K562 (cell line): ENCODE data around the gene PLEKHG1. TPM values are rescaled to one million over a fixed set of nuclear protein-coding genes. Genes with fewer than 3 reads are reported as not detected.

Experiments used
- ATAC-seq: fragments of 200-7000 bp; cut with Tn5 transposase; 3 replicates; pipeline ENCODE4 v1.9.1; 2020; ENCODE audit warnings: moderate library complexity
- BruUV-seq: library from RNA; stranded (reverse); fragments of 400-500 nt; replicated peaks from 2 replicates; lab custom pipeline; 2021; lab: Mats Ljungman, UMichigan
- CTCF ChIA-PET: fragments of 300-600 bp; formaldehyde crosslinking; extraction: SDS; loops from one replicate; lab custom pipeline; 2021; ENCODE audit warnings: low intra/inter-chr PET ratio; lab: Yijun Ruan, JAX
- POLR2A ChIA-PET: fragments of 300-600, 350-650 bp; sonication (Branson Sonifier 250); formaldehyde crosslinking; extraction: SDS; loops from one replicate; lab custom pipeline; 2021; ENCODE audit warnings: antibody characterized with exemption, inconsistent platforms; lab: Yijun Ruan, JAX
- DNase-seq, 4 experiments: peaks; one replicate each; pipeline versions ENCODE4 v3.0.0 to v3.0.0-alpha.2; 2011 to 2018; ENCODE audit warnings: low spot score in 3 of 4, mixed read lengths in 3 of 4; ENCODE audit errors: extremely low read depth in 1 of 4
- FAIRE-seq: peaks from 2 replicates; lab custom pipeline; 2011; peaks lifted over from hg19 to GRCh38; lab: Jason Lieb, UNC
- H2AFZ ChIP-seq: 2 replicates; pipeline ENCODE4 v1.6.0; 2011; ENCODE audit warnings: low read depth, low read length, control low read depth, inconsistent platforms
- H3K27ac ChIP-seq: fragments of 200-600 bp; 3 replicates; pipeline ENCODE4 v1.8.0; 2011; ENCODE audit warnings: low read depth, mild to moderate bottlenecking, control low read depth, inconsistent platforms, low read length, moderate library complexity, mixed read lengths; ENCODE audit errors: extremely low read depth
- H3K27me3 ChIP-seq, 2 experiments: fragments of 300-600 bp in 1 of 2; 2 replicates in 1 of 2; 3 replicates in 1 of 2; pipeline versions ENCODE4 v1.6.0 to v1.8.0; 2011; ENCODE audit warnings: inconsistent platforms in 2 of 2, low read length in 2 of 2, mild to moderate bottlenecking in 1 of 2, mixed read lengths in 1 of 2, moderate library complexity in 1 of 2; ENCODE audit not compliant: control insufficient read depth in 2 of 2, insufficient read depth in 2 of 2
- H3K36me3 ChIP-seq: fragments of 300-600 bp; 3 replicates; pipeline ENCODE4 v1.8.0; 2011; ENCODE audit warnings: mild to moderate bottlenecking, low read length, inconsistent platforms; ENCODE audit not compliant: control insufficient read depth, insufficient read depth
- H3K4me1 ChIP-seq, 2 experiments: fragments of 200-600 bp in 1 of 2; replicated peaks in 1 of 2; 2 replicates in 1 of 2; 3 replicates in 1 of 2; pipeline versions ENCODE4 v1.5.1 to v1.8.0; 2011; ENCODE audit warnings: inconsistent platforms in 2 of 2, low read length in 2 of 2, mild to moderate bottlenecking in 1 of 2, mixed read lengths in 1 of 2, moderate library complexity in 1 of 2; ENCODE audit not compliant: control insufficient read depth in 2 of 2, insufficient read depth in 2 of 2
- H3K4me2 ChIP-seq: 2 replicates; pipeline ENCODE4 v1.6.1; 2011; ENCODE audit warnings: low read length, control low read depth, inconsistent platforms, mixed read lengths; ENCODE audit not compliant: insufficient read depth
- H3K4me3 ChIP-seq: fragments of 200-600 bp; sonication (generic), shearing (Covaris generic); 2 replicates; pipeline ENCODE4 v1.5.1; 2016; ENCODE audit warnings: control low read depth, inconsistent platforms
- H3K79me2 ChIP-seq: fragments of 200-600 bp; 3 replicates; pipeline ENCODE4 v1.8.0; 2011; ENCODE audit warnings: low read length, inconsistent platforms; ENCODE audit not compliant: control insufficient read depth, insufficient read depth
- H3K9ac ChIP-seq, 2 experiments: 2 replicates each; pipeline versions ENCODE4 v1.6.0 to v1.6.1; 2011; ENCODE audit warnings: low read depth in 2 of 2, low read length in 2 of 2, control low read depth in 1 of 2, inconsistent platforms in 1 of 2, mild to moderate bottlenecking in 1 of 2, mixed read lengths in 1 of 2; ENCODE audit not compliant: insufficient read depth in 1 of 2
- H3K9me1 ChIP-seq: one replicate; pipeline ENCODE4 v1.6.0; 2011; ENCODE audit warnings: inconsistent platforms, mild to moderate bottlenecking, low read length, moderate library complexity; ENCODE audit not compliant: control insufficient read depth, insufficient read depth
- H3K9me3 ChIP-seq: replicated peaks from 2 replicates; pipeline ENCODE4 v1.5.1; 2011; ENCODE audit warnings: low read depth, low read length, inconsistent platforms; ENCODE audit not compliant: control insufficient read depth, insufficient read depth
- H4K20me1 ChIP-seq: replicated peaks from 2 replicates; pipeline ENCODE4 v1.6.1; 2011; ENCODE audit warnings: low read length, inconsistent platforms, mixed read lengths; ENCODE audit not compliant: control insufficient read depth, insufficient read depth
- AFF1 ChIP-seq, 2 experiments: fragments of 450-650 bp; IDR thresholded peaks; 2 replicates each; pipeline ENCODE4 v1.6.1; 2018; ENCODE audit warnings: mild to moderate bottlenecking in 2 of 2, low read depth in 1 of 2; ENCODE audit not compliant: partially characterized antibody in 2 of 2
- ARID1B ChIP-seq: fragments of 450-650 bp; IDR thresholded peaks from 2 replicates; pipeline ENCODE4 v1.6.1; 2016; ENCODE audit warnings: antibody characterized with exemption, mild to moderate bottlenecking, inconsistent platforms
- HNRNPL ChIP-seq: fragments of 200-400 bp; formaldehyde crosslinking; IDR thresholded peaks from 2 replicates; pipeline ENCODE4 v1.6.1; 2017; ENCODE audit warnings: low read depth, mild to moderate bottlenecking, low read length
- MBD1 ChIP-seq: fragments of 250-450 bp; sonication (Bioruptor Pico); IDR thresholded peaks from 2 replicates; pipeline ENCODE4 v1.8.0; 2022; ENCODE audit warnings: inconsistent platforms
- NFE2L1 ChIP-seq: fragments of 450-650 bp; IDR thresholded peaks from 2 replicates; pipeline ENCODE4 v1.6.1; 2016; ENCODE audit warnings: missing genetic modification characterization, low read depth, mild to moderate bottlenecking, missing compliant biosample characterization, moderate library complexity, borderline replicate concordance
- RBM39 ChIP-seq: fragments of 200-400 bp; formaldehyde crosslinking; optimal IDR thresholded peaks from 2 replicates; pipeline ENCODE3; 2018; ENCODE audit warnings: low read depth, low read length
- TBL1XR1 ChIP-seq, 2 experiments: IDR thresholded peaks; 2 replicates each; pipeline ENCODE4 v1.6.1; 2012; ENCODE audit warnings: improper control_type of control experiment in 2 of 2, low read length in 2 of 2, mild to moderate bottlenecking in 1 of 2
- TCF3 ChIP-seq: sonication (generic); formaldehyde crosslinking; IDR thresholded peaks from 2 replicates; pipeline ENCODE4 v1.4.0; 2020; ENCODE audit warnings: mild to moderate bottlenecking, missing genetic modification reagents
- ZSCAN29 ChIP-seq: fragments of 450-650 bp; IDR thresholded peaks from 2 replicates; pipeline ENCODE4 v1.6.1; 2017
- WGBS: fragments of 100-300 bp; shearing (Covaris generic); methylation state at CpG from one replicate; pipeline ENCODE4 v1.1.6; 2016; ENCODE audit warnings: low coverage, mixed read lengths; ENCODE audit not compliant: insufficient coverage; ENCODE audit errors: missing lambda C conversion rate; 5-methylcytosine and 5-hydroxymethylcytosine counted together
- in situ Hi-C: fragments of 300-500 bp; cut with MboI; formaldehyde crosslinking; loops from 4 replicates; pipeline ENCODE4 v1.15.0; 2018; ENCODE audit warnings: inconsistent platforms, mixed read lengths
- intact Hi-C: fragments of 100-400 bp; cut with micrococcal nuclease; formaldehyde crosslinking; loops from 2 replicates; pipeline ENCODE4 v1.14.2; 2022
- polyA plus RNA-seq, 8 experiments: library from polyadenylated mRNA; depleted of rRNA in 4 of 8; stranded (reverse) in 5 of 8; unstranded in 3 of 8; fragments of >200 nt; fragmentation: Nextera tagmentation in 2 of 8; fragmentation: Illumina TruSeq in 1 of 8; extraction: Ambion mirVana in 2 of 8; extraction: Trizol in 1 of 8; gene quantifications; 2 replicates each; pipeline versions ENCODE4 v1.2.1 to v1.2.3, GENCODE V29; 2011 to 2014; ENCODE audit warnings: inconsistent platforms in 1 of 8, missing spikeins in 1 of 8
- total RNA-seq, 7 experiments: library from RNA; depleted of rRNA in 6 of 7; stranded (reverse); fragments of >200 nt in 6 of 7; fragmentation: Illumina TruSeq in 2 of 7; extraction: Trizol in 2 of 7; gene quantifications; 2 replicates each; pipeline versions ENCODE4 v1.2.1 to v1.2.3, GENCODE V29; 2011 to 2021; ENCODE audit warnings: low replicate concordance in 1 of 7
- TF ChIP-seq, protein P1 (sequence below): fragments of 450-650 bp; IDR thresholded peaks from 2 replicates; pipeline ENCODE4 v1.6.1; 2016; ENCODE audit warnings: mild to moderate bottlenecking
- TF ChIP-seq, protein P2 (sequence below): fragments of 450-650 bp; IDR thresholded peaks from 2 replicates; pipeline ENCODE4 v1.6.1; 2016; ENCODE audit warnings: antibody characterized with exemption

PLEKHG1 gene
- total and polyA plus RNA-seq, 9 of the 15 experiments (the other 6 are each of a cell fraction or from before 2014, with no cell fraction given) = 0.03 to 0.16 (median 0.03) TPM; not detected in 6

DNA sequence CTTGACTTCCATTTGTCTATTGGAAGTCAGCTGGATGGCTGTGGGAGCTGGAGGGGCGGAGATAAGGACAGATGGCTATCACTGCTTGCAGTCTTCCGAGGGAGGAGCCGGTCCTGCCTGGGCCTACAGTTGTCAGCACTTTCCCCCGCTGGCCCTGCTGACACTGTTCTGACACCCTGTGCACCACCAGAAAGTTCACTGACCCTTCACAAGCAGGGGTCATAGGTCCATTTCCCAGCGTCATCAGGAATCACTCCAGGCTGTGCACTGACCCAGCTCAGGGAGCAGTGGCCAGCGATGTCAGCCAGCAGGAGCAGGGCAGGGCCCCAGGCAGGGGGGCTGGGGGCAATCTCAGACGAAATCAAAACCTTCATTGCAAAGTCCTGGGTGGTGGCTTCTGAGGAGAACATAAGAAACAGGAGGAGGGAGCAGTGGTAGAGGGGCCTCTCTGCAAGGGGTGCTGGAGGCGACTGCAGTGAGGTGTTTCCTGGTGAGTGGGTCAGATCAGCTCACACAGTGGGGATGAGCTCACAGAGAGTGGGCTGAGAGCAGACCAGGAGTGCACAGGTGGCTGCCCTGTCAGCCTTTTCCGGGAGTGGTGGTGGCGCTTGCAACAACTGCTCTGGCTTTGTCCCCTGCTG lies 26.5 kb upstream of the PLEKHG1 start:
- Histone ChIP-seq H3K27me3 (peaks cover 2 to 26% of the 10 kb centered on the region in 2 experiments), H2AFZ (no peak overlapping the region), H3K4me3 (no peak overlapping the region), H4K20me1 (no peaks in the 10 kb centered on the region; the same call in 1 of the 2 replicates), H3K27ac (no peak overlapping the region), H3K36me3 (no peaks in the 10 kb centered on the region), H3K4me1 (peaks cover 3 to 7% of the 10 kb centered on the region in 2 experiments; a peak in 3 of 5 replicates), H3K9me3 (no peaks in the 10 kb centered on the region), H3K4me2 (no peak overlapping the region), H3K9ac (peak overlapping the region in 1 of 2 experiments; percentile 68; a peak in 2 of 4 replicates), H3K79me2 (no peaks in the 10 kb centered on the region), H3K9me1 (no peaks in the 10 kb centered on the region)
- 1% methylated on average over 10 of the region's 10 CpGs for WGBS
- ChIA-PET CTCF (no interaction called here), POLR2A (no interaction called here)
- intact Hi-C loops (no loop called here), in situ Hi-C loops (no loop called here)
- BruUV-seq = no TSS peak
- ATAC-seq (peak; percentile 68), DNase-seq (peak; percentile 21 to 37 (median 26)), FAIRE-seq (no peak)
- TF ChIP-seq TCF3 (CRISPR knock-in tag) (no peak), ZSCAN29 (no peak), AFF1 (IDR thresholded peaks at IDR 0.05; ENCODE audit: low read depth in 1 of 2, partially characterized antibody in 2 of 2) (no peak), ARID1B (0 out of 2 replicates have a peak, but pooled peaks have one; percentile 37), MBD1 (CRISPR knock-in tag) (no peak), TBL1XR1 (IDR thresholded peaks at IDR 0.05; ENCODE audit: low read length in 2 of 2) (no peak), NFE2L1 (tag) (no peak), RBM39 (no peak), HNRNPL (no peak)
- TF ChIP-seq, protein P1, sequence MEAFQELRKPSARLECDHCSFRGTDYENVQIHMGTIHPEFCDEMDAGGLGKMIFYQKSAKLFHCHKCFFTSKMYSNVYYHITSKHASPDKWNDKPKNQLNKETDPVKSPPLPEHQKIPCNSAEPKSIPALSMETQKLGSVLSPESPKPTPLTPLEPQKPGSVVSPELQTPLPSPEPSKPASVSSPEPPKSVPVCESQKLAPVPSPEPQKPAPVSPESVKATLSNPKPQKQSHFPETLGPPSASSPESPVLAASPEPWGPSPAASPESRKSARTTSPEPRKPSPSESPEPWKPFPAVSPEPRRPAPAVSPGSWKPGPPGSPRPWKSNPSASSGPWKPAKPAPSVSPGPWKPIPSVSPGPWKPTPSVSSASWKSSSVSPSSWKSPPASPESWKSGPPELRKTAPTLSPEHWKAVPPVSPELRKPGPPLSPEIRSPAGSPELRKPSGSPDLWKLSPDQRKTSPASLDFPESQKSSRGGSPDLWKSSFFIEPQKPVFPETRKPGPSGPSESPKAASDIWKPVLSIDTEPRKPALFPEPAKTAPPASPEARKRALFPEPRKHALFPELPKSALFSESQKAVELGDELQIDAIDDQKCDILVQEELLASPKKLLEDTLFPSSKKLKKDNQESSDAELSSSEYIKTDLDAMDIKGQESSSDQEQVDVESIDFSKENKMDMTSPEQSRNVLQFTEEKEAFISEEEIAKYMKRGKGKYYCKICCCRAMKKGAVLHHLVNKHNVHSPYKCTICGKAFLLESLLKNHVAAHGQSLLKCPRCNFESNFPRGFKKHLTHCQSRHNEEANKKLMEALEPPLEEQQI = no peak
- TF ChIP-seq, protein P2, sequence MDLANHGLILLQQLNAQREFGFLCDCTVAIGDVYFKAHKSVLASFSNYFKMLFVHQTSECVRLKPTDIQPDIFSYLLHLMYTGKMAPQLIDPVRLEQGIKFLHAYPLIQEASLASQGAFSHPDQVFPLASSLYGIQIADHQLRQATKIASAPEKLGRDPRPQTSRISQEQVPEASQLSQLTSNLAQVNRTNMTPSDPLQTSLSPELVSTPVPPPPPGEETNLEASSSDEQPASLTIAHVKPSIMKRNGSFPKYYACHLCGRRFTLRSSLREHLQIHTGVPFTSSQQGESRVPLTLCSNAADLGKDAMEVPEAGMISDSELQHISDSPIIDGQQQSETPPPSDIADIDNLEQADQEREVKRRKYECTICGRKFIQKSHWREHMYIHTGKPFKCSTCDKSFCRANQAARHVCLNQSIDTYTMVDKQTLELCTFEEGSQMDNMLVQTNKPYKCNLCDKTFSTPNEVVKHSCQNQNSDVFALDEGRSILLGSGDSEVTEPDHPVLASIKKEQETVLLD = no peak
